AG09309 (cell line): ENCODE results near the gene TMEM203.
A peak's percentile ranks its signal among the peaks of the same experiment; 100 is the strongest.

Experiments
- DNase-seq: peaks from one replicate; pipeline ENCODE4 v3.0.0-alpha.2; 2010; ENCODE audit warnings: low read depth
- H3K4me3 ChIP-seq: 2 replicates; pipeline ENCODE4 v1.5.1; 2011; ENCODE audit warnings: mild to moderate bottlenecking, low read depth, low read length, moderate library complexity; ENCODE audit not compliant: control insufficient read depth
- CTCF ChIP-seq: IDR thresholded peaks from 2 replicates; pipeline ENCODE4 v1.5.1; 2011; ENCODE audit warnings: mild to moderate bottlenecking, low read depth, low read length, inconsistent platforms; ENCODE audit not compliant: insufficient read depth, control insufficient read depth; ENCODE audit errors: missing control alignments

Gene TMEM203

GRCh38 chr9:137205126-137206069 lies at the start of gene TMEM203, which contains the start of gene NDOR1:
Gene TMEM203, minus strand, starts transcription at chr9:137205648. Its CDS starts 234 bp downstream, at chr9:137205414.
Gene NDOR1, plus strand, starts transcription at chr9:137205700. Its CDS starts 78 bp downstream, at chr9:137205778.
- peak within 1 kb of the TSS; percentile 81 for H3K4me3 ChIP-seq
- TF ChIP-seq CTCF = no peak
- no peak for DNase-seq

GRCh38 chr9:137254624-137255447 lies 49.4 kb upstream of the TMEM203 start, which contains the start of gene NELFB:
Gene NELFB, plus strand, starts transcription at chr9:137255327.
- DNase-seq = peak; percentile 41
- no peak for TF ChIP-seq CTCF
- H3K4me3 ChIP-seq = peak within 1 kb of the TSS; percentile 95

GRCh38 chr9:137253717-137254623 lies 48.5 kb upstream of the TMEM203 start:
- peak overlapping the region; percentile 78 for H3K4me3 ChIP-seq
- TF ChIP-seq CTCF = no peak
- DNase-seq = no peak

GRCh38 chr9:137252555-137253506 lies 47.4 kb upstream of the TMEM203 start:
- TF ChIP-seq CTCF = no peak
- H3K4me3 ChIP-seq = no peak overlapping the region
- no peak for DNase-seq

- no peak overlapping the region for H3K4me3 ChIP-seq
- no peak for DNase-seq
- TF ChIP-seq CTCF = no peak
Measured at GRCh38 chr9:137251490-137252268, 46.2 kb upstream of the TMEM203 start.
